GM21737 (cell line): ENCODE data around the gene ADAMTSL3.
"Not testable (repeated sequence)": the region's sequence is repeated elsewhere in the genome, so short reads cannot be mapped to it uniquely, and the experiment has no call there.

Experiments
- ATAC-seq: cut with Tn5 transposase; IDR thresholded peaks from one replicate; pipeline ENCODE4 v1.9.1; 2021; ENCODE audit warnings: mild to moderate bottlenecking, moderate library complexity; ENCODE audit not compliant: unreplicated experiment

The ADAMTSL3 gene

DNA sequence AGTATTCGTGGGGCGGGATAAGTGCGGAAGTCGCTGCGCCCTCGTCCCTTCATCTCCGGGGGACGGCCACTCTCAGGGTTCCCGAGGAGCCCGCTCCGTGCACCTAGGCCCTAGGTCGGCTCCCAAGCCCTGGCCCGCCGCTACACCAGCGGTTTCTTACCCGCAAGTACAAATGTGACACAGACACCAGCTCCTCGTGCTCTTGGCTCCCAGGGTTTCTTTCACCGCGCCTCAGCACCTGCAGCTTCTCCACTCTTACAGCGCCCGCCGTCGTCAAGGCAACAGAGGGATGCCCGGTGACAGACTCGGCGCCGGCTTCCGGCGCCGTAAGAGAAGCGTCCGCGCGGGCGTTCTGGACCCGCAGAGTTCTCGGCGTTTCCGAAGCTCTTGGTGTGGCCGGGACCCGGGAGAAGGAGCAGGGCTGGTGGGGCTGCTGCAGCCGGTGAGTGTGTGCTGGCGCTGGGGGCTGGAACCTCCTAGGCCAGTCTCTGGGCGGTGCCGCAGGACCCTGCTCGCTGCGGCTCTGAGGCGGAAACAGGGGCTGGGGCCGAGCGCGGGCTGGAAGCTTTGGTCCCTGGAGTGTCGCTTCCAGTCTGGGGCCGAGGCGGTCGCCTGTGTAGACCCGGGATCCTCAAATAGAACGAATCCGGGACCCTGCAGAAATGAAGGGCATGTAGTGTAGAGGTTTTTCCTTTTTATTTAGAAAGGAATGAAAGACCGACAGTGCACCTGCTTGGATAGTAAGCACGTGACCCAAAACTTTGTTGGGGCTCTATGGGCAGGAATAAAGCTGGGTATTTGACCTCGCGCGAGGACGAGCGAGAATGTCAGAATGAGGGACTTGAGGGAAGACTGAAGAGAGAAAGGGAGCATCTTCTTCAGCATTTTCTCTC lies 426.2 kb downstream of the ADAMTSL3 start:
- no peak for ATAC-seq

DNA sequence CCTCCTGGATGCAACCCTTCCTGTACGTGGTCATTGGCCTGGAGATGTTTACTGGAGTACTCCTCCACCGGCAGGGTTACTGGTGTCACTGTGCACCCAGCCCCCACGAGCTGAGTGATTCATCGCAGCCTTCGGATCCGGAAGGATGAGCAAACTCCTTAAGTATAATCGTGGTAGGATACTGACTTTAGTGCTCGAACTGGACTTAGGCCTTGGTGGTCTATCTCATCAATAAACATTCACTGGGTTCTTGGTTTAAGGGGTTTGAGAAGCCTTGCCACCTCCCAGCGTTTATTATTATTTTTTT lies 426.8 kb downstream of the ADAMTSL3 start:
- not testable (repeated sequence) for ATAC-seq

DNA sequence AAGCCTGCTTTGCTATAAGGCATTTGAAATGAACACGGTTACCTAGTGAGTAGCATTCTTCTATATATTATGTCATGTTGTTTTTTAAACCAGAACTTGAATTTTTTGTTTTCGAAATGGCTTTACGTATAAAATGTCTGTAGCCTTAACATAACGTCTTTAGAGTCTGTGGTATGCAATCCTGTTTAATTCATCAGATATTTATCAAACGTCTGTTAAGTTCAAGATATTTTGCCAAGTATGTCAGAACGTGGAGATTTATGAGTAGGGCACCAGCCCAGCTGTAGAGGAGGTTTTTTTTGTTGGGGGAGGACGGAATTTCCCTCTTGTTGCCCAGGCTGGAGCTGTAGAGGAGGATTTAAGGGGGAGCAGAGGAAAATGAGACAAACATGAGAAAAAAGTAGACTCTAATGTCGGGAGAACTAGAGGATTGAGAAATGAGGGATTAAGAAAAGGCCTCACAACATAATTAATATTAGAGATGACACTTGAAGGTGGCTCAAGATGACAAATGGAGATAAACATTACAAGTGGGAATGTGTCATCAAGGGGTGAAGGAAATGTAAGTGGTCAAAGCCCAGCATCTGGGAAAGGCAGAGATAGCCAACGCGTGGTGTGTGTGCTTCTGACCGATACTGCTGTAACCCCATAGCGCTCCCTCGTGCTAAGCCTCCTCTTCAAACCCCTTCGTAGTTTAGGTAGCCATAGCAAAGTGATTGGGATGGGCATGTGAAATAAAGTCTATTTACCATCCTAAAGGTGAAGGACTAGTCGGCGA lies 427.7 kb downstream of the ADAMTSL3 start:
- ATAC-seq = no peak

DNA sequence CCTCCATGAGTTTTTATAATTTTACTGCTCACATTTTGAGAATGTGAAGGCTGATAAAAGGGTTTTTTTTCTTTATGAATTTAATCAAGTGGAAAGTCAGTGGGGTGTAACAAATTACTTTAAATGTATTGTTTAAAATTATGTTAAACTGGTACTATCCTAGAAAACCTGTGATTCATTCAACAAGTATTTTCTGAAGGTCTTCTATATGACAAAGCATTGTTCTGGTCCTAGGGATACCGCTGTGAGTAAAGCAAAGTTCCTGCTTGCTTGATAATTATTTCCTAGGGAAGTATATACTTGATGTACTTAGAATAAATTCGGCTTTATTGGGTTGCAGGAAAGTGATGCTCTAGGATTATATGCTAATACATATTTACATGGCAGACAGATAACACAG lies 428.8 kb downstream of the ADAMTSL3 start:
- no peak for ATAC-seq

DNA sequence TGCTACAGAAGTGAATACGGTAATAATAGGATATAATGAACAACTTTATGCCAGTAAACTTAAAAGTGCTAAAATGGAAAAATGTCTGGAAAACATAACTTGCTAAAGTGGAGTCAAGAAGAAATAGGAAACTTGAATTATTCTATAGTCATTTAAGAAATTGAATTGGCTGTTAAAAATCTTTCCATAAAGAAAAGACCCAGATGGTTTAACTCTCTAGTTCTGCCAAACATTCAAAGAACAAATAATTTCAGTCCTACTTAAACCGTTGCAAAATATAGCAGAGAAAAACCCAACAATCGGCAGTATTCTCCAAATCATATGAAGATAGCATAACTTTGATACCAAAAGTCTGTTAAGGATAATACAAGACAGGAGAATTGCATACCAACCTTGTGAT lies 432.1 kb downstream of the ADAMTSL3 start:
- ATAC-seq = not testable (repeated sequence)
